Effector CD8-positive, alpha-beta T cell (primary cell): Measurements from ENCODE around the gene DENND1B.

ENCODE experiments used
- DNase-seq: peaks from one replicate; lab custom pipeline; 2025; lab: John Stamatoyannopoulos, UW

Gene DENND1B

GRCh38 chr1:197683895-197684553, 91.3 kb downstream of the DENND1B start:
- no peak for DNase-seq

- DNase-seq = no peak
Measured at GRCh38 chr1:197683280-197683679, 92.0 kb downstream of the DENND1B start.

- no peak for DNase-seq
Measured at GRCh38 chr1:197680311-197680710, 95.0 kb downstream of the DENND1B start.

- DNase-seq = no peak
Measured at GRCh38 chr1:197677752-197678295, 97.5 kb downstream of the DENND1B start.

GRCh38 chr1:197677313-197677712, 98.0 kb downstream of the DENND1B start:
- no peak for DNase-seq

- DNase-seq = no peak
Measured at GRCh38 chr1:197675583-197676208, 99.6 kb downstream of the DENND1B start.

- no peak for DNase-seq
Measured at GRCh38 chr1:197674286-197674685, 101.0 kb downstream of the DENND1B start.

- DNase-seq = no peak
Measured at GRCh38 chr1:197673292-197673691, 102.0 kb downstream of the DENND1B start.

- no peak for DNase-seq
Measured at GRCh38 chr1:197672347-197672746, 102.9 kb downstream of the DENND1B start.

GRCh38 chr1:197671920-197672319, 103.4 kb downstream of the DENND1B start:
- no peak for DNase-seq

GRCh38 chr1:197671140-197671539, 104.1 kb downstream of the DENND1B start:
- DNase-seq = no peak

GRCh38 chr1:197666769-197667285, 108.5 kb downstream of the DENND1B start:
- DNase-seq = no peak

- DNase-seq = no peak
Measured at GRCh38 chr1:197664391-197664790, 110.9 kb downstream of the DENND1B start.

- DNase-seq = no peak
Measured at GRCh38 chr1:197663162-197663953, 111.9 kb downstream of the DENND1B start.

GRCh38 chr1:197660389-197660788, 114.9 kb downstream of the DENND1B start:
- DNase-seq = no peak

GRCh38 chr1:197659171-197659570, 116.1 kb downstream of the DENND1B start:
- no peak for DNase-seq

- DNase-seq = no peak
Measured at GRCh38 chr1:197649188-197649587, 126.1 kb downstream of the DENND1B start.

- no peak for DNase-seq
Measured at GRCh38 chr1:197638316-197638715, 137.0 kb downstream of the DENND1B start.

- no peak for DNase-seq
Measured at GRCh38 chr1:197637406-197637805, 137.9 kb downstream of the DENND1B start.

- DNase-seq = no peak
Measured at GRCh38 chr1:197633447-197634078, 141.7 kb downstream of the DENND1B start.

GRCh38 chr1:197632651-197633050, 142.6 kb downstream of the DENND1B start:
- DNase-seq = no peak

GRCh38 chr1:197632005-197632404, 143.3 kb downstream of the DENND1B start:
- no peak for DNase-seq
